ENCODE results near the gene MACROD2.

GRCh38 chr20:15827628-15828027 is 1832.3 kb downstream of the MACROD2 start:
- no peak for TF ChIP-seq ZFX (IDR thresholded peaks at IDR 0.05)
- no peak for TF ChIP-seq MAX (IDR thresholded peaks at IDR 0.05)
- TF ChIP-seq SP1 (IDR thresholded peaks at IDR 0.05; ENCODE audit: low read depth), result no peak
- TF ChIP-seq CTCF (IDR thresholded peaks at IDR 0.05 in 2 of 3, conservative IDR thresholded peaks at IDR 0.05 in 1 of 3; ENCODE audit: borderline replicate concordance in 1 of 3, insufficient read depth in 1 of 3, low read depth in 2 of 3, low read length in 2 of 3), result no peak
- no peak for TF ChIP-seq POLR2AphosphoS5 (IDR thresholded peaks at IDR 0.05; ENCODE audit: low read depth, low read length)
- TF ChIP-seq JUND (IDR thresholded peaks at IDR 0.05), result no peak
- TF ChIP-seq POLR2A (IDR thresholded peaks at IDR 0.05; ENCODE audit: borderline replicate concordance, extremely low read depth, insufficient read depth, insufficient read length), result no peak
- TF ChIP-seq, protein P1, sequence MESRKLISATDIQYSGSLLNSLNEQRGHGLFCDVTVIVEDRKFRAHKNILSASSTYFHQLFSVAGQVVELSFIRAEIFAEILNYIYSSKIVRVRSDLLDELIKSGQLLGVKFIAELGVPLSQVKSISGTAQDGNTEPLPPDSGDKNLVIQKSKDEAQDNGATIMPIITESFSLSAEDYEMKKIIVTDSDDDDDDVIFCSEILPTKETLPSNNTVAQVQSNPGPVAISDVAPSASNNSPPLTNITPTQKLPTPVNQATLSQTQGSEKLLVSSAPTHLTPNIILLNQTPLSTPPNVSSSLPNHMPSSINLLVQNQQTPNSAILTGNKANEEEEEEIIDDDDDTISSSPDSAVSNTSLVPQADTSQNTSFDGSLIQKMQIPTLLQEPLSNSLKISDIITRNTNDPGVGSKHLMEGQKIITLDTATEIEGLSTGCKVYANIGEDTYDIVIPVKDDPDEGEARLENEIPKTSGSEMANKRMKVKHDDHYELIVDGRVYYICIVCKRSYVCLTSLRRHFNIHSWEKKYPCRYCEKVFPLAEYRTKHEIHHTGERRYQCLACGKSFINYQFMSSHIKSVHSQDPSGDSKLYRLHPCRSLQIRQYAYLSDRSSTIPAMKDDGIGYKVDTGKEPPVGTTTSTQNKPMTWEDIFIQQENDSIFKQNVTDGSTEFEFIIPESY (IDR thresholded peaks at IDR 0.05; ENCODE audit: extremely low read depth, insufficient replicate concordance, low read length), result no peak
- TF ChIP-seq SRF (IDR thresholded peaks at IDR 0.05; ENCODE audit: low read depth), result no peak
- no peak for TF ChIP-seq EZH2 (IDR thresholded peaks at IDR 0.05)
- TF ChIP-seq YY1 (IDR thresholded peaks at IDR 0.05; ENCODE audit: extremely low read depth, insufficient replicate concordance, low read depth, low read length), result no peak
- no peak for TF ChIP-seq CEBPB (IDR thresholded peaks at IDR 0.05; ENCODE audit: low read depth)
- TF ChIP-seq, protein P2, sequence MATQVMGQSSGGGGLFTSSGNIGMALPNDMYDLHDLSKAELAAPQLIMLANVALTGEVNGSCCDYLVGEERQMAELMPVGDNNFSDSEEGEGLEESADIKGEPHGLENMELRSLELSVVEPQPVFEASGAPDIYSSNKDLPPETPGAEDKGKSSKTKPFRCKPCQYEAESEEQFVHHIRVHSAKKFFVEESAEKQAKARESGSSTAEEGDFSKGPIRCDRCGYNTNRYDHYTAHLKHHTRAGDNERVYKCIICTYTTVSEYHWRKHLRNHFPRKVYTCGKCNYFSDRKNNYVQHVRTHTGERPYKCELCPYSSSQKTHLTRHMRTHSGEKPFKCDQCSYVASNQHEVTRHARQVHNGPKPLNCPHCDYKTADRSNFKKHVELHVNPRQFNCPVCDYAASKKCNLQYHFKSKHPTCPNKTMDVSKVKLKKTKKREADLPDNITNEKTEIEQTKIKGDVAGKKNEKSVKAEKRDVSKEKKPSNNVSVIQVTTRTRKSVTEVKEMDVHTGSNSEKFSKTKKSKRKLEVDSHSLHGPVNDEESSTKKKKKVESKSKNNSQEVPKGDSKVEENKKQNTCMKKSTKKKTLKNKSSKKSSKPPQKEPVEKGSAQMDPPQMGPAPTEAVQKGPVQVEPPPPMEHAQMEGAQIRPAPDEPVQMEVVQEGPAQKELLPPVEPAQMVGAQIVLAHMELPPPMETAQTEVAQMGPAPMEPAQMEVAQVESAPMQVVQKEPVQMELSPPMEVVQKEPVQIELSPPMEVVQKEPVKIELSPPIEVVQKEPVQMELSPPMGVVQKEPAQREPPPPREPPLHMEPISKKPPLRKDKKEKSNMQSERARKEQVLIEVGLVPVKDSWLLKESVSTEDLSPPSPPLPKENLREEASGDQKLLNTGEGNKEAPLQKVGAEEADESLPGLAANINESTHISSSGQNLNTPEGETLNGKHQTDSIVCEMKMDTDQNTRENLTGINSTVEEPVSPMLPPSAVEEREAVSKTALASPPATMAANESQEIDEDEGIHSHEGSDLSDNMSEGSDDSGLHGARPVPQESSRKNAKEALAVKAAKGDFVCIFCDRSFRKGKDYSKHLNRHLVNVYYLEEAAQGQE (IDR thresholded peaks at IDR 0.05; ENCODE audit: low read depth), result no peak

All from HCT116 (cell line).